Liver (tissue), 9 donors: ENCODE results near the gene MIOX. TPM values are rescaled to one million over a fixed set of nuclear protein-coding genes. Genes with fewer than 3 reads are reported as not detected.

Experiments used
- DNase-seq: peaks from one replicate; pipeline ENCODE4 v3.0.0-alpha.2; 2017; ENCODE audit warnings: low spot score
- H3K27ac ChIP-seq, 2 donors: one replicate each; pipeline ENCODE4 v1.7.0; 2013; ENCODE audit warnings: inconsistent platforms in 2 of 2, low read length in 2 of 2, control low read depth in 1 of 2, low read depth in 1 of 2, mild to moderate bottlenecking in 1 of 2
- H3K27me3 ChIP-seq, 4 donors: one replicate each; pipeline versions ENCODE4 v1.6.1 to v1.7.0; 2013; ENCODE audit warnings: low read length in 3 of 4, inconsistent platforms in 1 of 4, mild to moderate bottlenecking in 1 of 4, moderate library complexity in 1 of 4; ENCODE audit not compliant: control insufficient read depth in 4 of 4, insufficient read depth in 4 of 4
- H3K36me3 ChIP-seq, 4 donors: one replicate each; pipeline versions ENCODE4 v1.6.1 to v1.7.0; 2013; ENCODE audit warnings: low read length in 3 of 4, mild to moderate bottlenecking in 3 of 4, low read depth in 1 of 4, moderate library complexity in 1 of 4; ENCODE audit not compliant: control insufficient read depth in 4 of 4, insufficient read depth in 3 of 4
- H3K4me1 ChIP-seq, 4 donors: one replicate each; pipeline versions ENCODE4 v1.6.1 to v1.7.0; 2013; ENCODE audit warnings: low read length in 3 of 4, mild to moderate bottlenecking in 3 of 4, moderate library complexity in 1 of 4; ENCODE audit not compliant: control insufficient read depth in 4 of 4, insufficient read depth in 4 of 4
- H3K4me3 ChIP-seq, 3 donors: one replicate each; pipeline versions ENCODE4 v1.6.1 to v1.7.0; 2013; ENCODE audit warnings: low read length in 3 of 3, control low read depth in 1 of 3, low read depth in 1 of 3, mild to moderate bottlenecking in 1 of 3
- H3K9ac ChIP-seq, 2 donors: one replicate each; pipeline ENCODE4 v1.7.0; 2013; ENCODE audit warnings: low read length in 2 of 2, mild to moderate bottlenecking in 2 of 2, moderate library complexity in 2 of 2, control low read depth in 1 of 2, low read depth in 1 of 2
- H3K9me3 ChIP-seq, 4 donors: one replicate each; pipeline versions ENCODE4 v1.6.1 to v1.7.0; 2013; ENCODE audit warnings: low read length in 3 of 4; ENCODE audit not compliant: control insufficient read depth in 4 of 4
- FOXA1 ChIP-seq: IDR thresholded peaks from 2 replicates; pipeline ENCODE4 v1.6.1; 2016; ENCODE audit warnings: antibody characterized with exemption
- GABPA ChIP-seq, 2 donors: IDR thresholded peaks in 1 of 2; conservative IDR thresholded peaks in 1 of 2; 2 replicates each; pipeline ENCODE4 v1.6.1; 2016; ENCODE audit warnings: antibody characterized with exemption in 2 of 2, mild to moderate bottlenecking in 1 of 2, moderate library complexity in 1 of 2
- HNF4A ChIP-seq, 2 donors: conservative IDR thresholded peaks; 2 replicates each; pipeline ENCODE4 v1.6.1; 2016; ENCODE audit warnings: antibody characterized with exemption in 2 of 2, mild to moderate bottlenecking in 2 of 2
- HNF4G ChIP-seq: IDR thresholded peaks from 2 replicates; pipeline ENCODE4 v1.6.1; 2016; ENCODE audit warnings: antibody characterized with exemption
- JUND ChIP-seq, 2 donors: IDR thresholded peaks; 2 replicates each; pipeline ENCODE4 v1.6.1; 2016; ENCODE audit warnings: antibody characterized with exemption in 2 of 2
- NR2F2 ChIP-seq: IDR thresholded peaks from 2 replicates; pipeline ENCODE4 v1.6.1; 2016; ENCODE audit warnings: antibody characterized with exemption
- SP1 ChIP-seq: IDR thresholded peaks from 2 replicates; pipeline ENCODE4 v1.6.1; 2018; ENCODE audit warnings: antibody characterized with exemption, mild to moderate bottlenecking
- TAF1 ChIP-seq: conservative IDR thresholded peaks from 2 replicates; pipeline ENCODE4 v1.6.1; 2016; ENCODE audit warnings: antibody characterized with exemption, mild to moderate bottlenecking
- YY1 ChIP-seq: IDR thresholded peaks from 2 replicates; pipeline ENCODE4 v1.6.1; 2016; ENCODE audit warnings: antibody characterized with exemption, mild to moderate bottlenecking
- WGBS: extraction: QIAGEN DNeasy Blood & Tissue Kit; methylation state at CpG from one replicate; pipeline ENCODE4 v1.1.7; 2013; 5-methylcytosine and 5-hydroxymethylcytosine counted together
- polyA plus RNA-seq, 2 donors: library from polyadenylated mRNA; stranded (reverse) in 1 of 2; unstranded in 1 of 2; fragments of 200-250 nt in 1 of 2; fragments of >200 nt in 1 of 2; fragmentation: Nextera tagmentation in 1 of 2; extraction: Ambion mirVana in 1 of 2; gene quantifications; one replicate each; pipeline versions ENCODE4 v1.2.1 to v1.2.3, GENCODE V29; 2013 to 2015
- total RNA-seq, 2 donors: library from RNA; depleted of rRNA; stranded (reverse); fragments of >200 nt; gene quantifications; one replicate each; pipeline ENCODE4 v1.2.3, GENCODE V29; 2014
- TF ChIP-seq, protein P1 (sequence below): IDR thresholded peaks from 2 replicates; pipeline ENCODE4 v1.6.1; 2016; ENCODE audit warnings: antibody characterized with exemption
- TF ChIP-seq, protein P2 (sequence below): IDR thresholded peaks from 2 replicates; pipeline ENCODE4 v1.6.1; 2016; ENCODE audit warnings: antibody characterized with exemption, mild to moderate bottlenecking
- TF ChIP-seq, protein P3 (sequence below): IDR thresholded peaks from 2 replicates; pipeline ENCODE4 v1.6.1; 2016; ENCODE audit warnings: antibody characterized with exemption
- donor health status: healthy.
- donor health status: healthy.
- donor health status: healthy.
- donor health status: healthy.
- donor health status: healthy.

The MIOX gene
- total and polyA plus RNA-seq, 4 donors = not detected

DNA sequence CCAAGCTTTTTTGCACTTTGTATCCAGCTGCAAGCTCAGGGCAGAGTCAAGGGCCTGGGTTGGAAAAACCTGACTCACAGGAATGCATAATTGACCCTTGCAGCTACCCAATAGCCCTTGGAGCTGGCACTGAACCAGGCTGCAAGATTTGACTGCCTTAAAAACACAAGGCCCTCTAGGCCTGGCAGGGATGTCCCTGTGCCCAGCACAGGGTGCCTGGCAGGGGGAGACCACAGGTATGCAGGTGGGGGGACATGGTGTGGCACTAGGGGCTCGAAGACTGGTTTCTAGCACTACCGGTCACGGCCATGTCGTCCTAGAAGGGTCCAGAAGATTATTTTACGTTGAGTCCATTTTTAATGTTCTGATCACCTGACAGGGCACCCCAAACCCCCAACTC is 42.0 kb upstream of the MIOX start:
- 85% methylated on average over 5 of the region's 5 CpGs for WGBS
- Histone ChIP-seq H3K9me3 (no peaks in the 10 kb centered on the region), H3K27ac (no peak overlapping the region), H3K27me3 (no peaks in the 10 kb centered on the region), H3K4me3 (no peak overlapping the region), H3K36me3 (peaks cover 10 to 35% (median 15%) of the 10 kb centered on the region in 4 donors), H3K4me1 (peaks cover 0 to 3% (median 0%) of the 10 kb centered on the region in 4 donors), H3K9ac (no peak overlapping the region)
- DNase-seq = no peak
- TF ChIP-seq YY1 (no peak), SP1 (peak; percentile 23), TAF1 (no peak), HNF4G (no peak), JUND (IDR thresholded peaks at IDR 0.05) (no peak), NR2F2 (no peak), HNF4A (conservative IDR thresholded peaks at IDR 0.05) (peak; percentile 65 to 66), FOXA1 (no peak), GABPA (IDR thresholded peaks at IDR 0.05 in 1 of 2, conservative IDR thresholded peaks at IDR 0.05 in 1 of 2) (no peak)
- TF ChIP-seq, protein P1, sequence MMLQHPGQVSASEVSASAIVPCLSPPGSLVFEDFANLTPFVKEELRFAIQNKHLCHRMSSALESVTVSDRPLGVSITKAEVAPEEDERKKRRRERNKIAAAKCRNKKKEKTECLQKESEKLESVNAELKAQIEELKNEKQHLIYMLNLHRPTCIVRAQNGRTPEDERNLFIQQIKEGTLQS = no peak
- TF ChIP-seq, protein P2, sequence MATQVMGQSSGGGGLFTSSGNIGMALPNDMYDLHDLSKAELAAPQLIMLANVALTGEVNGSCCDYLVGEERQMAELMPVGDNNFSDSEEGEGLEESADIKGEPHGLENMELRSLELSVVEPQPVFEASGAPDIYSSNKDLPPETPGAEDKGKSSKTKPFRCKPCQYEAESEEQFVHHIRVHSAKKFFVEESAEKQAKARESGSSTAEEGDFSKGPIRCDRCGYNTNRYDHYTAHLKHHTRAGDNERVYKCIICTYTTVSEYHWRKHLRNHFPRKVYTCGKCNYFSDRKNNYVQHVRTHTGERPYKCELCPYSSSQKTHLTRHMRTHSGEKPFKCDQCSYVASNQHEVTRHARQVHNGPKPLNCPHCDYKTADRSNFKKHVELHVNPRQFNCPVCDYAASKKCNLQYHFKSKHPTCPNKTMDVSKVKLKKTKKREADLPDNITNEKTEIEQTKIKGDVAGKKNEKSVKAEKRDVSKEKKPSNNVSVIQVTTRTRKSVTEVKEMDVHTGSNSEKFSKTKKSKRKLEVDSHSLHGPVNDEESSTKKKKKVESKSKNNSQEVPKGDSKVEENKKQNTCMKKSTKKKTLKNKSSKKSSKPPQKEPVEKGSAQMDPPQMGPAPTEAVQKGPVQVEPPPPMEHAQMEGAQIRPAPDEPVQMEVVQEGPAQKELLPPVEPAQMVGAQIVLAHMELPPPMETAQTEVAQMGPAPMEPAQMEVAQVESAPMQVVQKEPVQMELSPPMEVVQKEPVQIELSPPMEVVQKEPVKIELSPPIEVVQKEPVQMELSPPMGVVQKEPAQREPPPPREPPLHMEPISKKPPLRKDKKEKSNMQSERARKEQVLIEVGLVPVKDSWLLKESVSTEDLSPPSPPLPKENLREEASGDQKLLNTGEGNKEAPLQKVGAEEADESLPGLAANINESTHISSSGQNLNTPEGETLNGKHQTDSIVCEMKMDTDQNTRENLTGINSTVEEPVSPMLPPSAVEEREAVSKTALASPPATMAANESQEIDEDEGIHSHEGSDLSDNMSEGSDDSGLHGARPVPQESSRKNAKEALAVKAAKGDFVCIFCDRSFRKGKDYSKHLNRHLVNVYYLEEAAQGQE = no peak
- TF ChIP-seq, protein P3, sequence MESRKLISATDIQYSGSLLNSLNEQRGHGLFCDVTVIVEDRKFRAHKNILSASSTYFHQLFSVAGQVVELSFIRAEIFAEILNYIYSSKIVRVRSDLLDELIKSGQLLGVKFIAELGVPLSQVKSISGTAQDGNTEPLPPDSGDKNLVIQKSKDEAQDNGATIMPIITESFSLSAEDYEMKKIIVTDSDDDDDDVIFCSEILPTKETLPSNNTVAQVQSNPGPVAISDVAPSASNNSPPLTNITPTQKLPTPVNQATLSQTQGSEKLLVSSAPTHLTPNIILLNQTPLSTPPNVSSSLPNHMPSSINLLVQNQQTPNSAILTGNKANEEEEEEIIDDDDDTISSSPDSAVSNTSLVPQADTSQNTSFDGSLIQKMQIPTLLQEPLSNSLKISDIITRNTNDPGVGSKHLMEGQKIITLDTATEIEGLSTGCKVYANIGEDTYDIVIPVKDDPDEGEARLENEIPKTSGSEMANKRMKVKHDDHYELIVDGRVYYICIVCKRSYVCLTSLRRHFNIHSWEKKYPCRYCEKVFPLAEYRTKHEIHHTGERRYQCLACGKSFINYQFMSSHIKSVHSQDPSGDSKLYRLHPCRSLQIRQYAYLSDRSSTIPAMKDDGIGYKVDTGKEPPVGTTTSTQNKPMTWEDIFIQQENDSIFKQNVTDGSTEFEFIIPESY = no peak

DNA sequence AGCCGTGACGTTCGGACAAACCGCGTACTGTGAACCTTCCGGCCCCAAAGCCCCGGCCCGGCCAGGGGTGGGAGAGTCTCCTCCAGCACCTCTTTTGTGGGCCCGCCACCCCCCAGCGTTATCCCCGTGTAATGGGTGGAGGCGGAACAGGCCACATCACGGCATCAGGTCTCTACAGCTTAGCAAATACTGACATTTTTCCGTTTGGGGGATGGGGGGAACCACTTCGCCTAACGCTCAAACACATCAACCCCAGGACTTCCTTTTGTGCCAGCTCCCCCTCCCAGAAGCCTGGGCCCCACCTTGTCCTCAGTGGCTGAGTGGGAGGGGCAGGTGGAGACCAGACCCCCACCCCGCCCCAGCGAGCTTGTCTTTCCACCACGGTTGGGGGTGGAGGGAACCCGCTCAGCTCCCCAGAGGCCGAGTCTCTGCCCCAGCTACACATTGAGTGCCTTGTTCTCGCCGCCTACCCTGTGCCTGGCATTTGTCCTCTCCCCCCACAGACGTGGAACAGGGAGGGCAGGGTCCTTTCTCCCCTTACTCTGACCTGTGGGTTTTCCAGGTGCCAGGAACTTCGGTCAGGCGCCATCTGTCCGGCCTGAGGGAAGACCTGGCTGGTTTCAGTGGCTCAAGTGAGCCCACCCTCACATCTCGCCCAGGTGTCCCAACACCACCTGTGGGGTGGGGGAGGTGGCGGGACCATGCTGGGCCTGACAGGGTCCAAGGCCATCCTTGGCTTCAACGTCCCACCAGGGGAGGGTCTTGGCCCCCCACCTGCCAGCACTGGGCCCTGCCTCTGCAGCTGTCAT is 41.4 kb upstream of the MIOX start:
- TF ChIP-seq HNF4A (conservative IDR thresholded peaks at IDR 0.05) (peak in 1 of 2 donors; percentile 4), NR2F2 (no peak)
- 70% methylated on average over 30 of the region's 30 CpGs for WGBS
- no peak overlapping the region for H3K27ac ChIP-seq
- no peak overlapping the region for H3K9ac ChIP-seq
- H3K27me3 ChIP-seq = no peaks in the 10 kb centered on the region
- no peak overlapping the region for H3K4me3 ChIP-seq
- peaks cover 0 to 3% (median 0%) of the 10 kb centered on the region in 4 donors for H3K4me1 ChIP-seq
- no peaks in the 10 kb centered on the region for H3K9me3 ChIP-seq
- H3K36me3 ChIP-seq = peaks cover 6 to 29% (median 14%) of the 10 kb centered on the region in 4 donors
- DNase-seq = no peak
